MM.1S (cell line): ENCODE results near the gene PITPNM3.

Source experiments
- CTCF ChIP-seq: fragments of 300-600 bp; sonication (generic); IDR thresholded peaks from 2 replicates; pipeline ENCODE4 v1.5.1; 2016; ENCODE audit warnings: antibody characterized with exemption, low read length, mixed read lengths
- EZH2 ChIP-seq: fragments of 300-600 bp; sonication (generic); optimal IDR thresholded peaks from 2 replicates; pipeline ENCODE3; 2017; ENCODE audit warnings: low read depth, mild to moderate bottlenecking, antibody characterized with exemption, low read length, mixed read lengths
- EZH2phosphoT487 ChIP-seq: fragments of 300-600 bp; sonication (generic); IDR thresholded peaks from 2 replicates; pipeline ENCODE4 v1.6.1; 2018; ENCODE audit warnings: antibody characterized with exemption, low read length

- TF ChIP-seq CTCF (peak; percentile 32), EZH2 (no peak), EZH2phosphoT487 (no peak)
These were observed 129.0 kb downstream of the PITPNM3 start for GRCh38 chr17:6427279-6427781.
